HG03342 (cell line): ENCODE results near the gene SHISA5.
A peak's percentile ranks its signal among the peaks of the same experiment; 100 is the strongest.
"Not testable (repeated sequence)": the region's sequence is repeated elsewhere in the genome, so short reads cannot be mapped to it uniquely, and the experiment has no call there.

Source experiments
- ATAC-seq: cut with Tn5 transposase; IDR thresholded peaks from one replicate; pipeline ENCODE4 v1.9.1; 2021; ENCODE audit warnings: mild to moderate bottlenecking, moderate library complexity; ENCODE audit not compliant: unreplicated experiment

SHISA5 gene

DNA sequence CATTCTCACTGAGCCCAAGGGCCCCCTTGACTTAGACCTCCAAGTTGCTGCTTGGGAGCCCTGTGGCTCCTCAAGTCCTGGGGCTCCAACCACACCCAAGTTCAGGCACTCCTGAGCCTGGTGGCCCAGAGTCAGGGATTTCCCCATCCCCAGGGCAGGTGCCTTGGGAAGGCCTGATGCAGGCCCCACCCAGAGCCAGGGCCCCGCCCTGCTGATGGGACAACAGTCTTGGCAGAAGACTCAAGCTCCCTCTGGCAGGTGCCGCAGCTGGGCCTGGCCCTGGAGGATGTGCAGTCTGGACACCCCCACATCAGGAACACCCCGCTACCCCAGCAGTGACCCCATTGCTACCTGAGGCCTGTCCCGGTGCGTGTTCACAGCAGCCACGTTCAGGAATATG lies 17.7 kb upstream of the SHISA5 start:
- no peak for ATAC-seq

- ATAC-seq = no peak
Measured at GRCh38 chr3:48519277-48519643, 15.3 kb upstream of the SHISA5 start.

GRCh38 chr3:48518638-48519276 lies 14.8 kb upstream of the SHISA5 start:
- no peak for ATAC-seq

GRCh38 chr3:48518069-48518468 lies 14.1 kb upstream of the SHISA5 start:
- ATAC-seq = no peak

DNA sequence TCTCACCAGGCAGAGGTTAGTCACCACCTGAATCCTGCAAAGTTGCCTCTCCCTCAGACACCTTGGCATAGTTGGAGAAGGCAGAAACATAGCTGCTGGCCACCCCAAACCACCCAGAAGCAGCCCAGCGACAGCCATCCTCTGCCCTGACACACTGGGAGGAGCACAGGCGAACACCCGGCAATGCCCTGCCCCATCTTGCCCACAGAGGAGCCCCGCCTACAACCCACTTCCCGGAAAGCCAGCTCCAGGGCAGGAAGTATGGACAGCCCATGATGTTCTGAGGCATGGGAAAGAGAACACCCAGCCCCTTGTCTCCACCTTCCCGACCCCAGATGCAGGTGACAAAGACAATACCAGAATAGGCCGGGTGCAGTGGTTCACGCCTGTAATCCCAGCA lies 12.6 kb upstream of the SHISA5 start:
- ATAC-seq = no peak

GRCh38 chr3:48514431-48515227 lies 10.7 kb upstream of the SHISA5 start:
- no peak for ATAC-seq

- ATAC-seq = no peak
Measured at GRCh38 chr3:48511551-48511950, 7.6 kb upstream of the SHISA5 start.

- peak; percentile 63 for ATAC-seq
Measured at GRCh38 chr3:48507256-48508061, 3.5 kb upstream of the SHISA5 start.

- ATAC-seq = no peak
Measured at GRCh38 chr3:48505968-48506504, 2.1 kb upstream of the SHISA5 start.

GRCh38 chr3:48505146-48505545 lies 1.2 kb upstream of the SHISA5 start:
- ATAC-seq = no peak

DNA sequence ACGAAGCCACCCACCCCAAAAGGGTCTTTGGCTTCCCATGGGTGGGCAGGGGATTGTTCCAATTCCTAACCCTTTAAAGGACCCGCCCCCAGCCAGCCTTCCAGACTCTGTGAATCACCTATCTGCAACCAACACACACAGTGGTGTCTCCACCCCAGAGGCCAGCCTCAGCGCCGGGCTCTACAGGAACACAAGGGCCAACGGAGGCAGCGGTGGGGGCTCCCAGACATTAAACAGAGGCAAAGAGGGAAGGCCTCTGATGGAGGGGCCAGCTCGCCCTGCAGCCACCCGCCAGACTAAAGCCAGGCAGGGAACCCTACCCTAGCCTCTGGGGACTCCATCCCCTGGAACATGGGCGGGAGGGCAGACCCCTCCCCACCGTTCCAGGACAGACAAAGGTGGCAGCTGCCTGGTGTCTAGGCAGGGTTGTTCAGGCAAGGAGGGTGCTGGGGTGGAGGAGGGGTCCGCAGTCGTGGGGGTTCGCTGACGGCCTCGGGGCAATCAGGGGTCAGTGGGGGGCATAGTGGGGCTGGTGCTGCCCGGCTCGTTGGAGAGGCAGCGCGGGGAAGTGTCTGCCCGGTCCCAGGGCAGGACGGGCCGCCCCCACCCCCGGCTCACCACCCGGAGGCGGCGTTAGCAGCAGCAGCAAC lies 448 bp downstream of the SHISA5 start:
- no peak for ATAC-seq

DNA sequence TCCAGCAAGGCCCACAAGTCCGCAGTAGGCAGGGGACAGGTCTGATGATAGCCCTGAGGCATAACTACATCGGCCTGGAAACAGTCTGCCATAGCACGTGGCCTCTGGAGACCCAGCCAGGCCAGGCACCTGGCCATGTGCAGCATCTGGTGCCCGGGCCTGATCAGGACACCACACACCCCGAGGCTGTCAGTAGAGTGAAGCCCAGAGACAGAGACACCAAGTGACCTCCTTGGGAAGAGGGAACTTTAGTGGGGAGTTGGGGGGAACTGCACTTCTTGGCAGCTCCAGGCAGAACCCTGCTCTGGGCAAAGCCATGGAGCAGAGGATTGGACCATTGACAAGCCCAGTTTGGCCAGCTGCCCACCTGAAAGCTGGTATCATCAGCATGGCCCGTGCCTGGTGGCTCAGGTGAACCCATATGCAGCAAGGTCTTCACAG lies 1.2 kb downstream of the SHISA5 start:
- no peak for ATAC-seq

DNA sequence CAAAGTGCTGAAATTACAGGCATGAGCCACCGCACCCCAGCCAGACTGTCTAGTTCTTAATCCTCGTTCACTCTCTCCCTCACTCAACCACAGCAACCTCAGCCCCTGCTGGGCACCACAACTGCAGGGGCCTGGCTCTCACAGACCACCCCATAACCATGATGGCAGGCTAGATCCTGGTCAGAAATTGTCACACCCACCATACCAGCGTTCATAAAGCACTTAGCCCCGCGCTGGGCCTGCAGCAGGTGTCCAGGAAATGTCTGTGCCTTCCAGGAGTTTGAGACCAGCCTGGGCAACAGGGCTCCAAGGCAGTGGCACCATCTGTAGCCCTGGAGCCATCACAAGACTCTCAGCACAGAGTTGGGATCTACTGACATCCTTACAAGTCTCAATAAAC lies 1.9 kb downstream of the SHISA5 start:
- ATAC-seq = no peak

- no peak for ATAC-seq
Measured at GRCh38 chr3:48501196-48501595, 2.8 kb downstream of the SHISA5 start.

GRCh38 chr3:48500656-48501055 lies 3.3 kb downstream of the SHISA5 start:
- ATAC-seq = no peak

DNA sequence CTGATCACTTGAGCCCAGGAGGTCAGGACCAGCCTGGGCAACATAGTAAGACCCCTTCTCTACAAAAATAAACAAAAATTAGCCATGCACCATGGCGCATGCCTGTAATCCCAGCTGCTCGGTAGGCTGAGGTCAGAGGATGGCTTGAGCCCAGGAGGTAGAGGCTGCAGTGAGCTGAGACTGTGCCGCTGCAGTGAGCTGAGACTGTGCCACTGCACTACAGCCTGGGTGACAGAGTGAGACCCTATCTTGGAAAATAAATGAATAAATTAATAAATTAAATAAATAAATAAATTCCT lies 10.8 kb downstream of the SHISA5 start:
- no peak for ATAC-seq

DNA sequence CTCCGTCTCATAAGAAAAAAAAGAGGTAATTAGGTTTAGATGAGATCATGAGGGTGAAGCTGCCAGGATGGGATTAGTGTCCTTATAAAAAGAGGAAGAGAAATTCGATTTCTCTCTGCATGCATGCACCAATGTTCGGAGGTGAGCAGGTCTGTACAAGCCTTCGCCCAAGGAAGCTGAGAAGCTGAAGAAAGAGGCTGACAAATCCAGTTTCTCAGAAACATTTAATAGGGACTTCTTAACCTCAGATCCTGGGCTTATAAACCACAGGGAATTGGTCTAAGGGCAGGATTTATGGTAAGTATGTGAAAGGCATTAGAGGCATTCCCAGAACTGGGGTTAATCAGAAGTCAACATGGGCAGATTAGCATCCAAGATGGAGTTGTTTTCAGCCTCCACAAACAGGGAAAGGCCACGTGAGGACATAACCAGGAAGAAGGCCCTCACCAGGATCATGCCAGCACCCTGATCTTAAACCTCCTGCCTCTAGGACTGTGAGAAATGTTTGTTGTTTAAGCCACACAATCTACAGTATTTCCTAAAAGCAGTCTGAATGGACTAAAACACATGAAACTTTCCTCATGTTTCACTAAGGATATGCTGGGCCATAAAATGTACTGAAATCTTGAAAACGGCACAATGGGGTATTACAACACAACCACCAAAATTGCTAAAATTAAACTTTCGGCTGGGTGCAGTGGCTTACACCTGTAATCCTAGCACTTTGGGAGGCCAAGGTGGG lies 11.3 kb downstream of the SHISA5 start:
- no peak for ATAC-seq

DNA sequence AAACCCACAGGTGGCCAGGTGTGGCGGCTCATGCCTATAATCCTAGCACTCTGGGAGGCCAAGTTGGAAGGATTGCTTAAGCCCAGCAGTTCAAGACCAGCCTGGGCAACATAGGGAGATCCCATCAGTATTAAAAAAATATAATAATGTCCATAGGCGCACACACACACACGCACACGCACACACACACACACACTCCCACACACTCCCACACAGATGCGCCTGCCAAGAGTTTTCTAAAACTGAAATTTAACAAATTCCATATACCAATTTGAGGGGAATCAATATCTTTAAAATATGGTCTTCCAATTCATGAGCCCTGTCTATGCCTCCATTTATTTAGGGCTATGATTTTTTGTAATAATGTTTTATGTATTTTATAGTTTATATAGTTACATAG lies 17.0 kb downstream of the SHISA5 start:
- ATAC-seq = no peak

DNA sequence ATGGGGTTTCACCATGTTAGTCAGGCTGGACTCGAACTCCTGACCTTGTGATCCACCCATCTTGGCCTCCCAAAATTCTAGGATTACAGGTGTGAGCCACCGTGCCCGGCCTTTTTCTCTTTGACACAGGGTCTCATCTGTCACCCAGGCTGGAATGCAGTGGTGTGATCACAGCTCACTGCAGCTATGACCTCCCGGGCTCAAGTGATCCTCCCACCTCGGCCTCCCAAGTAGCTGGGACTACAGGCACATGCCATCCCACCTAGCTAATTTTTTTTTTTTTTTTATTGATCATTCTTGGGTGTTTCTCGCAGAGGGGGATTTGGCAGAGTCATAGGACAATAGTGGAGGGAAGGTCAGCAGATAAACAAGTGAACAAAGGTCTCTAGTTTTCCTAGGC lies 21.2 kb downstream of the SHISA5 start:
- not testable (repeated sequence) for ATAC-seq

- not testable (repeated sequence) for ATAC-seq
Measured at GRCh38 chr3:48480891-48481290, 23.1 kb downstream of the SHISA5 start.
